Body of pancreas (tissue), 4 donors: ENCODE measurements around the gene BAHCC1. TPM values are rescaled to one million over a fixed set of nuclear protein-coding genes. Genes with fewer than 3 reads are reported as not detected.

Source experiments
- ATAC-seq: fragments of 150-250 bp; one replicate; pipeline ENCODE4 v1.9.1; 2016
- DNase-seq, 4 donors: peaks; one replicate each; pipeline ENCODE4 v3.0.0-alpha.2; 2019
- H3K27ac ChIP-seq, 4 donors: fragments of 200-600 bp; sonication (generic); 1 replicate in 3 of 4; 2 replicates in 1 of 4; pipeline versions ENCODE4 v1.5.1 to v1.6.1; 2016 to 2019; ENCODE audit warnings: mild to moderate bottlenecking in 1 of 4, mixed read lengths in 1 of 4, moderate library complexity in 1 of 4
- H3K27me3 ChIP-seq, 2 donors: fragments of 200-600 bp; sonication (generic); one replicate each; pipeline ENCODE4 v1.6.0; 2016; ENCODE audit warnings: mild to moderate bottlenecking in 1 of 2
- H3K36me3 ChIP-seq, 2 donors: fragments of 200-600 bp; sonication (generic); replicated peaks in 1 of 2; 2 replicates each; pipeline ENCODE4 v1.5.1; 2016; ENCODE audit warnings: low read depth in 2 of 2; ENCODE audit not compliant: insufficient read depth in 1 of 2
- H3K4me1 ChIP-seq: fragments of 200-600 bp; sonication (generic); one replicate; pipeline ENCODE4 v1.6.0; 2016
- H3K4me3 ChIP-seq, 2 donors: fragments of 200-600 bp; sonication (generic); 1 replicate in 1 of 2; 2 replicates in 1 of 2; pipeline ENCODE4 v1.5.1; 2016 to 2019
- H3K9me3 ChIP-seq, 3 donors: fragments of 200-600 bp; sonication (generic); 1 replicate in 2 of 3; 2 replicates in 1 of 3; pipeline ENCODE4 v1.5.1; 2016
- POLR2A ChIP-seq, 3 donors: fragments of 450-650 bp; IDR thresholded peaks; one replicate each; pipeline ENCODE4 v1.6.1; 2016; ENCODE audit warnings: antibody characterized with exemption in 3 of 3, mild to moderate bottlenecking in 2 of 3
- WGBS, 2 donors: methylation state at CpG; one replicate each; pipeline ENCODE4 v1.1.5; 2017; 5-methylcytosine and 5-hydroxymethylcytosine counted together
- intact Hi-C: fragments of 100-400 bp; cut with DNase I; formaldehyde crosslinking; loops from one replicate; pipeline ENCODE4 v1.15.1; 2023
- total RNA-seq, 2 donors: library from RNA; depleted of rRNA; stranded (reverse); fragments of >200 nt; gene quantifications; one replicate each; pipeline ENCODE4 v1.1.0, GENCODE V29; 2016
- TF ChIP-seq, protein P1 (sequence below), 7 experiments: fragments of 450-650 bp in 4 of 7; fragments of 200-600 bp in 3 of 7; sonication (generic) in 3 of 7; IDR thresholded peaks; one replicate each; pipeline ENCODE4 v1.5.1; 2016 to 2019; ENCODE audit warnings: antibody characterized with exemption in 7 of 7

The BAHCC1 gene
- total RNA-seq, 2 donors from 2014 or later: 5.7 to 14.8 TPM

DNA sequence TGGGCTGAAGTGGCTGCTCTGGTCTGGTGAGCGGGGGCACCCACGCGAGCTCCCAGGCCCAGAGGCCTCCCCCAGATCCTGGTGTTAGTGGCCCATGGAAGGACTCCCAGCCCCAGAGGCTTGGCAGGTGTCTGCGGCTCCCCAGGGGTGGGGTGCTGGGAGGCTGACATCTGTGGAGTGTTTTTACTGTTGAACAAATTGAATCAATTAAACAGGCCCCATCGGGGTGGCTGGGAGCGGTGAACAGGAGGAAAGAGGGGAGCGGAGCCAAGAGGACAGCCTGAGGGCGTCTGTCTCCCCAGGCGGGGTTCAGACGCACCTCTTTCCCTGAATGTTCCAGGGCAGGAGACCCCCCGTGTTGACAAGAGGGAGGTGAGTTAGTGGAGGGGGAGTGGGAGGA lies 87.4 kb downstream of the BAHCC1 start:
- DNase-seq (peak in 2 of 4 donors; percentile 33 to 38), ATAC-seq (no peak)
- no peaks in the 10 kb centered on the region for H3K36me3 ChIP-seq
- intact Hi-C loops: loop anchor here (5.0 to 10.0 kb wide), 2 partner anchors 198 to 230 kb away; no protein-coding TSS in a partner anchor
- 38 to 53% methylated on average over 6 to 10 of the region's 11 CpGs for WGBS, 2 donors
- no peaks in the 10 kb centered on the region for H3K9me3 ChIP-seq
- H3K27ac ChIP-seq: peak overlapping the region in 3 of 4 donors; percentile 8 to 72 (median 40)
- peaks cover 50% of the 10 kb centered on the region for H3K4me1 ChIP-seq
- TF ChIP-seq, protein P1, sequence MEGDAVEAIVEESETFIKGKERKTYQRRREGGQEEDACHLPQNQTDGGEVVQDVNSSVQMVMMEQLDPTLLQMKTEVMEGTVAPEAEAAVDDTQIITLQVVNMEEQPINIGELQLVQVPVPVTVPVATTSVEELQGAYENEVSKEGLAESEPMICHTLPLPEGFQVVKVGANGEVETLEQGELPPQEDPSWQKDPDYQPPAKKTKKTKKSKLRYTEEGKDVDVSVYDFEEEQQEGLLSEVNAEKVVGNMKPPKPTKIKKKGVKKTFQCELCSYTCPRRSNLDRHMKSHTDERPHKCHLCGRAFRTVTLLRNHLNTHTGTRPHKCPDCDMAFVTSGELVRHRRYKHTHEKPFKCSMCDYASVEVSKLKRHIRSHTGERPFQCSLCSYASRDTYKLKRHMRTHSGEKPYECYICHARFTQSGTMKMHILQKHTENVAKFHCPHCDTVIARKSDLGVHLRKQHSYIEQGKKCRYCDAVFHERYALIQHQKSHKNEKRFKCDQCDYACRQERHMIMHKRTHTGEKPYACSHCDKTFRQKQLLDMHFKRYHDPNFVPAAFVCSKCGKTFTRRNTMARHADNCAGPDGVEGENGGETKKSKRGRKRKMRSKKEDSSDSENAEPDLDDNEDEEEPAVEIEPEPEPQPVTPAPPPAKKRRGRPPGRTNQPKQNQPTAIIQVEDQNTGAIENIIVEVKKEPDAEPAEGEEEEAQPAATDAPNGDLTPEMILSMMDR (IDR thresholded peaks at IDR 0.05): no peak
- TF ChIP-seq POLR2A (IDR thresholded peaks at IDR 0.05): no peak
- no peaks in the 10 kb centered on the region for H3K27me3 ChIP-seq
- H3K4me3 ChIP-seq: no peak overlapping the region

DNA sequence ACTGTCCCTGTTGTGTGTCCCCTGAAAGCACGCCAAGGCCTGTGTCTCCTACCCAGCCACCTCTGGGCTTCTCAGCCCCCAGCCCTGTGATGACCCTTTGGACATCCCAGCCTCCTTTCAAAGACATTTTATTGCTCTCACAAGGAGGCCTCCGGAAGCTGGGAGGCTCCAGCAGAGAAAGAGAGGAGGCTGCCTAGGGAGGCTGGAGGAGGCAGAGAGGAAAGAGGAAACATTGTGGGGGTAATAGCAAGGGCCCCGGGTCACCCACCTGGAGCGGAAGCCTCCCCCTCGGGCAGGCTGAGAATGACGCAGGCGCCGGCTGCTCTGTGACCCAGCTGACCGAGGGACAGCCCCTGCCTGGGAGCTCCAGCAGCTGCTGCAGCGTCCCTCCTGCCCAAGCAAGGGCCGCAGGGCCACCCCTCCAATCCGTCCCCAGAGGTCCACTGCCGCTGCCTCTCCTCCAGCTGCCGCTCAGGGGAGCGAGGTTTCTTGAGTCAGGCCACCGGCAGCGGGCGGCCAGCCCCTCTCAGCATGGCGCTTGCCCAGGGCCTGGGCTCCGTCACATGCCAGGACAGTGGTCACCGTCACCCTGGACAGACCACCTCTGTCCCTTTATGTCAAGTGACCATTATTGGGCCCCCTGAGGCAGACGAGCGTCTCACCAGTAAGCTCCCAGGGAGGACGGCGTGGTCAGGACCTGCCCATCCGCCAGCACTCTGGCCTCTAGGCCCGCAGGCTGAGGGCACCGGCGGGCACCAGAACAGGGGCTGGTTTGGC lies 88.0 kb downstream of the BAHCC1 start:
- Histone ChIP-seq H3K4me3 (no peak overlapping the region), H3K36me3 (no peaks in the 10 kb centered on the region), H3K9me3 (no peaks in the 10 kb centered on the region), H3K27me3 (no peaks in the 10 kb centered on the region), H3K4me1 (peaks cover 55% of the 10 kb centered on the region), H3K27ac (peak overlapping the region in 3 of 4 donors; percentile 40 to 72 (median 60))
- 25 to 47% methylated on average over 12 to 29 of the region's 29 CpGs for WGBS, 2 donors
- DNase-seq (peak; percentile 58 to 81 (median 75)), ATAC-seq (peak; percentile 52)
- intact Hi-C loops: loop anchor here (5.0 to 10.0 kb wide), 2 partner anchors 198 to 231 kb away; no protein-coding TSS in a partner anchor
- TF ChIP-seq, protein P1 (IDR thresholded peaks at IDR 0.05): no peak
- peak in 1 of 3 donors; percentile 36 for TF ChIP-seq POLR2A (IDR thresholded peaks at IDR 0.05)

DNA sequence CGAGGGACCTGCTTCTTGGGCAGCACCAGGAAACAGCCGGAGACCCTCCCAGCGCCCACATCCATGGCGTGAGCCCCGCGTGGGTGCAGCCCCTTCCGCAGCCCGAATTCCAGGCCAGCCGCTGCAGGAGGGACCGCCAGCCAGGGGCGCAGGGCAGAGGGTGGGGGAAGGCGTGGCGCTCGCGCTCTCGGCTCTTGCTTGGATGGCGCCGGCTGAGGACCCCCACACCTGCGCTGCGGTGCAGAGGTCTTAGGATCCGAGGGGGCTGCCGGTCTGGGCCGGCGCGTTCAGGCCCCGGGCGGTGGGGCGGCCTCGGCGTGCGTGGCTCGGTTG lies 88.6 kb downstream of the BAHCC1 start:
- intact Hi-C loops: loop anchor here (5.0 to 10.0 kb wide), 2 partner anchors 199 to 232 kb away; no protein-coding TSS in a partner anchor
- Histone ChIP-seq H3K27ac (peak overlapping the region in 3 of 4 donors; percentile 40 to 72 (median 60)), H3K36me3 (no peaks in the 10 kb centered on the region), H3K9me3 (no peaks in the 10 kb centered on the region), H3K4me1 (peaks cover 60% of the 10 kb centered on the region), H3K27me3 (no peaks in the 10 kb centered on the region), H3K4me3 (no peak overlapping the region)
- WGBS, 2 donors: 13% methylated on average over 32 of the region's 32 CpGs; no CpG with 5 or more reads in 1 of the 2 donors
- DNase-seq (no peak), ATAC-seq (no peak)
- TF ChIP-seq, protein P1 (IDR thresholded peaks at IDR 0.05): no peak
- no peak for TF ChIP-seq POLR2A (IDR thresholded peaks at IDR 0.05)

DNA sequence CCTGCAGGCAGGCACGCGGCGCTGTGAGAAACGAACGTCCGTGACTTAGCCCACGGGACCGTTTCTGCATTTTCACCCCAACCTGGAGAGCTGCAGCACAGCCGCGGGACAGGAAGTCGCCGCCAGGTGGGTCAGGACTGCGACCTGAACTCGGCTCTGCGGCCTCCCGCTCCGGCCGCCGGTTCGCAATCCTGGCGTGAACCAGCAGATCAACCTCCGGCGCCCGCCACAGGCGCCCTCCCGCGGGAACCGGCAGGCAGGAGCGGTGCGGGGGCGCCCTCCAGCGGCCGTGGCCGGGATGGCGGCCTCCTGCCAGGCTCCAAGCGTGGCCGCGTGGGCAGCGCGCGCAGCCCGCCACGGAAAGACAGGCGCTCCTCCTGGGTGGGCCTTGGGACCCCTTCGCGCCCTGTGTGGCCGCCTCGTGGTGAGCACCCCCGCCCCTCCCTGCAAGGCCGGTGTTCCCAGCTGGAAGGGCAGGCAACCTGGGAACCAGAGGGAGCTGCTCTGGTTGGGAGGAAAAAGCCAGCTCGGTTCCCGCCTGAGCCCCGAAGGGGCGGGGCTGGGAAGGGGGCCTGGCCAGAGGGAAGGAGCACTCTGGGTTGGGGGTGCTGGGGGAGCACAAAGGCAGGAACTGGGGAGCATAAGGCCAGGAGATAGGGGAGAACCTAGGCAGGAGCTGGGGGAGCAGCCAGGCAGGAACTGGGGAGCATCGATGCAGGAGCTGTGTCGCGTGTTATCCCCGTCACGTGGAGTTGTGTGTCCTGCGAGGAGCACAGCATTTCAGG lies 89.1 kb downstream of the BAHCC1 start:
- H3K36me3 ChIP-seq: no peaks in the 10 kb centered on the region
- ATAC-seq (peak; percentile 75), DNase-seq (peak; percentile 92 to 95 (median 92))
- no peaks in the 10 kb centered on the region for H3K27me3 ChIP-seq
- no peaks in the 10 kb centered on the region for H3K9me3 ChIP-seq
- intact Hi-C loops: loop anchor here (5.0 to 10.0 kb wide), 2 partner anchors 200 to 232 kb away; no protein-coding TSS in a partner anchor
- WGBS, 2 donors: 6 to 40% methylated on average over 10 to 51 of the region's 60 CpGs
- H3K4me3 ChIP-seq: no peak overlapping the region
- peaks cover 60% of the 10 kb centered on the region for H3K4me1 ChIP-seq
- H3K27ac ChIP-seq: peak overlapping the region in 3 of 4 donors; percentile 40 to 72 (median 60)
- TF ChIP-seq POLR2A (IDR thresholded peaks at IDR 0.05): no peak
- TF ChIP-seq, protein P1 (IDR thresholded peaks at IDR 0.05): peak; percentile 73 to 99 (median 98)
